ENCODE data around the gene SPATA4. TPM values are rescaled to one million over a fixed set of nuclear protein-coding genes. Genes with fewer than 3 reads are reported as not detected.

The SPATA4 gene
- total and polyA plus RNA-seq, 2 donors (not counting 3 experiments of a cell fraction or from before 2014, with no cell fraction given), result not detected

- dilution Hi-C loops (cut with MboI; ENCODE audit: extremely low pct_ligation_motif_present, low sequenced_read_pairs), result no loop called here
- H3K27ac ChIP-seq (ENCODE audit: insufficient read depth, low read depth, low read length), result no peak overlapping the region
- H3K4me3 ChIP-seq (replicated peaks in 1 of 3; ENCODE audit: insufficient read depth in 1 of 3, low read depth in 1 of 3, low read length in 3 of 3), result no peak overlapping the region
- DNase-seq (ENCODE audit: low read depth, low spot score) (no peak), FAIRE-seq (no peak)
- TF ChIP-seq EZH2 (IDR thresholded peaks at IDR 0.05; ENCODE audit: borderline replicate concordance, low read depth, low read length, severe bottlenecking) (no peak), POLR2AphosphoS5 (IDR thresholded peaks at IDR 0.05; ENCODE audit: insufficient read depth, low read depth, low read length) (no peak), MAX (IDR thresholded peaks at IDR 0.05; ENCODE audit: insufficient read depth, insufficient read length) (no peak), POLR2A (IDR thresholded peaks at IDR 0.05; ENCODE audit: low read depth, low read length) (no peak), CTCF (IDR thresholded peaks at IDR 0.05; ENCODE audit: extremely low read depth in 1 of 2, insufficient read depth in 1 of 2, low read depth in 1 of 2, low read length in 2 of 2) (no peak), GATA2 (IDR thresholded peaks at IDR 0.05; ENCODE audit: insufficient read depth, insufficient read length, low read depth, low read length) (no peak), FOS (IDR thresholded peaks at IDR 0.05; ENCODE audit: borderline replicate concordance, insufficient read depth, low read length) (no peak), MYC (IDR thresholded peaks at IDR 0.05; ENCODE audit: low read depth, low read length) (no peak)
- intact Hi-C loops (cut with micrococcal nuclease), result no loop called here
- no peaks in the 10 kb centered on the region for H3K9me3 ChIP-seq (replicated peaks; ENCODE audit: control insufficient read depth, insufficient read depth, low read length)
- BruUV-seq (replicated peaks), result no TSS peak
- no peaks in the 10 kb centered on the region for H4K20me1 ChIP-seq (replicated peaks; ENCODE audit: control insufficient read depth, extremely low read depth, insufficient read depth, low read length)
- POLR2A ChIA-PET, result no interaction called here
- no peaks in the 10 kb centered on the region for H3K9me1 ChIP-seq (replicated peaks; ENCODE audit: control insufficient read depth, extremely low read depth, insufficient read depth, low read length)
- H3K27me3 ChIP-seq (ENCODE audit: control insufficient read depth in 2 of 2, insufficient read depth in 2 of 2, low read length in 2 of 2), result no peaks in the 10 kb centered on the region
- H3K9ac ChIP-seq (replicated peaks; ENCODE audit: extremely low read depth, insufficient read depth, low read length), result no peak overlapping the region
- H3K4me1 ChIP-seq (ENCODE audit: control insufficient read depth, extremely low read depth, insufficient read depth, low read length), result no peaks in the 10 kb centered on the region
- CTCF ChIA-PET, result no interaction called here
- H3K36me3 ChIP-seq (ENCODE audit: control insufficient read depth in 2 of 2, extremely low read depth in 1 of 2, insufficient read depth in 2 of 2, low read length in 2 of 2), result no peaks in the 10 kb centered on the region
- no peak overlapping the region for H3K4me2 ChIP-seq (ENCODE audit: insufficient read depth, low read length)
- no peak overlapping the region for H2AFZ ChIP-seq (ENCODE audit: low read depth, low read length)
- H3K79me2 ChIP-seq (ENCODE audit: control insufficient read depth, insufficient read depth, low read length), result no peaks in the 10 kb centered on the region
Measured at GRCh38 chr4:176139518-176139917, 55.9 kb downstream of the SPATA4 start.

Data from endothelial cell of umbilical vein (primary cell).